Naive thymus-derived CD4-positive, alpha-beta T cell (primary cell): Measurements from ENCODE around the gene MLF2. TPM values are rescaled to one million over a fixed set of nuclear protein-coding genes. Genes with fewer than 3 reads are reported as not detected.

Experiments
- ATAC-seq: fragments of 150-1000 bp; cut with Tn5 transposase; 2 replicates; pipeline ENCODE4 v1.10.0; 2021; ENCODE audit warnings: mild to moderate bottlenecking, moderate library complexity
- CTCF ChIA-PET: fragments of 350-600 bp; sonication (Branson Sonifier 250); formaldehyde crosslinking; loops from one replicate; lab custom pipeline; 2021; ENCODE audit warnings: antibody characterized with exemption; lab: Charles Lee
- POLR2A ChIA-PET: fragments of 350-600 bp; sonication (Branson Sonifier 250); formaldehyde crosslinking; loops from one replicate; lab custom pipeline; 2021; ENCODE audit warnings: antibody characterized with exemption, inconsistent platforms; lab: Charles Lee
- DNase-seq, 9 donors: peaks; one replicate each; pipeline versions ENCODE4 v3.0.0 to v3.0.0-alpha.2; 2020 to 2022; ENCODE audit warnings: mixed read lengths in 1 of 9
- H3K27ac ChIP-seq: one replicate; pipeline ENCODE4 v1.7.0; 2013; ENCODE audit warnings: mild to moderate bottlenecking, low read depth, low read length, moderate library complexity
- H3K27me3 ChIP-seq, 2 donors: one replicate each; pipeline ENCODE4 v1.7.0; 2013; ENCODE audit warnings: low read length in 2 of 2, mild to moderate bottlenecking in 2 of 2, moderate library complexity in 2 of 2; ENCODE audit not compliant: control insufficient read depth in 2 of 2, insufficient read depth in 2 of 2
- H3K36me3 ChIP-seq, 3 experiments: 1 replicate in 2 of 3; 2 replicates in 1 of 3; pipeline ENCODE4 v1.7.0; 2013; ENCODE audit warnings: low read length in 3 of 3, mild to moderate bottlenecking in 3 of 3, moderate library complexity in 1 of 3; ENCODE audit not compliant: insufficient read depth in 3 of 3, control insufficient read depth in 2 of 3
- H3K4me1 ChIP-seq, 2 donors: one replicate each; pipeline ENCODE4 v1.7.0; 2013; ENCODE audit warnings: low read length in 2 of 2, mild to moderate bottlenecking in 2 of 2, moderate library complexity in 1 of 2; ENCODE audit not compliant: control insufficient read depth in 2 of 2, insufficient read depth in 2 of 2
- H3K4me3 ChIP-seq: 2 replicates; pipeline ENCODE4 v1.7.0; 2013; ENCODE audit warnings: mild to moderate bottlenecking, low read length
- H3K9me3 ChIP-seq, 3 experiments: 1 replicate in 2 of 3; 2 replicates in 1 of 3; pipeline ENCODE4 v1.7.0; 2013; ENCODE audit warnings: low read length in 3 of 3; ENCODE audit not compliant: control insufficient read depth in 2 of 3
- H3K27ac Mint-ChIP-seq, 9 donors: one replicate each; pipeline ENCODE4 v1.8.0; 2020 to 2022; ENCODE audit warnings: mixed read lengths in 9 of 9, mild to moderate bottlenecking in 8 of 9, moderate library complexity in 5 of 9, inconsistent platforms in 2 of 9
- H3K27me3 Mint-ChIP-seq, 5 donors: one replicate each; pipeline ENCODE4 v1.8.0; 2021 to 2022; ENCODE audit warnings: mixed read lengths in 5 of 5, mild to moderate bottlenecking in 1 of 5
- H3K36me3 Mint-ChIP-seq, 5 donors: one replicate each; pipeline ENCODE4 v1.8.0; 2020 to 2022; ENCODE audit warnings: mixed read lengths in 5 of 5, mild to moderate bottlenecking in 3 of 5, inconsistent platforms in 1 of 5
- H3K4me1 Mint-ChIP-seq, 7 donors: one replicate each; pipeline ENCODE4 v1.8.0; 2020 to 2022; ENCODE audit warnings: mixed read lengths in 7 of 7, mild to moderate bottlenecking in 3 of 7, inconsistent platforms in 1 of 7
- H3K4me3 Mint-ChIP-seq, 10 donors: one replicate each; pipeline ENCODE4 v1.8.0; 2020 to 2022; ENCODE audit warnings: mild to moderate bottlenecking in 10 of 10, mixed read lengths in 10 of 10, moderate library complexity in 6 of 10, inconsistent platforms in 2 of 10
- H3K9me3 Mint-ChIP-seq, 11 donors: one replicate each; pipeline ENCODE4 v1.8.0; 2020 to 2022; ENCODE audit warnings: mixed read lengths in 11 of 11, mild to moderate bottlenecking in 4 of 11, inconsistent platforms in 1 of 11, moderate library complexity in 1 of 11
- intact Hi-C, 2 donors: fragments of 100-400 bp; cut with micrococcal nuclease; formaldehyde crosslinking; loops; one replicate each; pipeline ENCODE4 v1.15.1; 2023
- polyA plus RNA-seq, 2 donors: library from polyadenylated mRNA; unstranded; fragments of 300-500 nt; fragmentation: Illumina TruSeq; gene quantifications; one replicate each; pipeline ENCODE4 v1.2.3, GENCODE V29; 2021
- total RNA-seq, 6 experiments: library from RNA in 5 of 6; stranded (reverse) in 5 of 6; gene quantifications; 1 replicate in 5 of 6; 2 replicates in 1 of 6; pipeline ENCODE4 v1.2.3 and lab custom pipeline; 2021 to 2026

Gene MLF2
- total and polyA plus RNA-seq, 7 experiments from 2014 or later: 84.6 to 141 (median 119) TPM

DNA sequence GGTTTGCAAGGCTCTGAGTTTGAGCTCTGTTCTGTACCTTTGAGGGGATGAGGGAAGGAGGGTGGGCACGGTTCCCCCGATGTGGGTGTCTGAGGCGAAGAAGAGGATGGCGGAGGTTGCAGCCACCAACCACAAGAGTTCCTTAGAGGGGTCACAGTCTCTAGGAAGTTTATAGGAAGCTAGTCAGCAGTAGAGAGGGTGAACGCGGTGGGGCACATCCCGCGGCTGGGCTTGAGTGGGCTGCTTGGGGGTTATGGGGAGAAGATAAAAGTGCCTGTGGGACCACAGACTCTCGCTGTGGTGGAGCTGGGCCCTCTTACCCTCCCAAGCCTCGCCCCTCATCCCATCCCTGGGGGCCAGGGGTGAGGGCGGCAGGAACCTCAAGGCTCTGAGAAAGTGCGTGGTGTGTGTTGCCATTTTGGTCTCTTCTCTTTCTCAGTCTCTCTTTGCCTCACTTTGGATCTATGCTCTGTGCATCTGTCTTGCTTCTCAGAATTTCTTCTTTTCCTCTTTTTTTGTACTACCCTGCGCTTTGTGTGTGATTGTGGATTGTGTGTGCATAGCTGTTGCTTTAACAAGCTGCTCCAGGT lies 39.1 kb upstream of the MLF2 start:
- H3K36me3 ChIP-seq: peaks cover 0 to 20% (median 13%) of the 10 kb centered on the region in 3 experiments
- Mint-ChIP-seq H3K27ac (peak overlapping the region; percentile 88 to 99 (median 97)), H3K27me3 (no peaks in the 10 kb centered on the region), H3K36me3 (peaks cover 4 to 37% (median 14%) of the 10 kb centered on the region in 5 donors), H3K9me3 (no peaks in the 10 kb centered on the region), H3K4me3 (peak overlapping the region; percentile 85 to 99 (median 96)), H3K4me1 (peaks cover 51 to 82% (median 71%) of the 10 kb centered on the region in 7 donors)
- H3K4me3 ChIP-seq: peak overlapping the region; percentile 87
- H3K27me3 ChIP-seq: no peaks in the 10 kb centered on the region
- ChIA-PET CTCF (interaction anchor here (0.5 to 2.7 kb wide), 9 partner anchors 9 to 123 kb away, joined by 3 to 18 read pairs (median 7); partner anchors contain the start of gene MLF2), POLR2A (interaction anchor here (0.8 to 3.3 kb wide), 18 partner anchors 9 to 189 kb away, joined by 3 to 29 read pairs (median 6); partner anchors contain the start of genes CDCA3, GPR162, LAG3 and MLF2)
- H3K9me3 ChIP-seq: no peaks in the 10 kb centered on the region
- ATAC-seq (peak; percentile 22), DNase-seq (peak in 2 of 9 donors; percentile 22 to 55)
- peak overlapping the region; percentile 86 for H3K27ac ChIP-seq
- H3K4me1 ChIP-seq: peaks cover 0 to 35% of the 10 kb centered on the region in 2 donors
- intact Hi-C loops: loop anchor here (1.0 to 5.0 kb wide), 4 partner anchors 17 to 105 kb away; partner anchors contain the start of gene ZNF384 (in 1 of the 2)

DNA sequence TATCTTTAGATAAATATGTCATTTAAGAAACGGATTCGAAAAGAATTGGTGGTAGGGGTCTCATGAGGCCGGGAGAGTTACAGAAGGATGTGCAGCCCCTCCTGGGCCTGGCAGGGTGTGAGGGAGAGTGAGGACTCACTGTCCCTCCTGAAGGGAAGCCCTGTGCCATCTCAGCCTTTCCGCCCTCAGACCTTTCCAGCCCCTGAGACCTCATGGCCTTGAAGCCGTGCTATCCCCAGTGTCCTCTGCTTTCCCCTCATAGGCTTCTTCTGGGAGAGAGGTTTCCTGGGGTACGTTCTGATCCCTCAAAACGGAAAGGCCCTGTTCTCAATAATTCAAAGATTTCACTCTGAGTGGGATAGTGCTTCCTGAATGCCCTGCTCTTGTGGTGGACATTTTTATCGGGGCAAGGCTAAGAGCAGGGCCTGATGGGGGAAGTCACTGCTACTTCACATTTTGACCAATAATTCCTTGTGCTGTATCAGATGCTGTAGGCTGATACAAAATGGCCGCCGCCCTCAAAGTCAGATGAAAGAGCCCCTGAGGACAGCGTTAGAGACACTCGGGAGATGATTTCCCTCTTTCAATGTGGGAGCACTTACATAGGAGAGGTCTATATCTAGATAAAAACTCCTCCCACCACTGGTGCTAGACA lies 37.7 kb upstream of the MLF2 start:
- DNase-seq (peak in 5 of 9 donors; percentile 46 to 56 (median 49)), ATAC-seq (peak; percentile 36)
- H3K27me3 ChIP-seq: no peaks in the 10 kb centered on the region
- H3K4me3 ChIP-seq: peak overlapping the region; percentile 87
- ChIA-PET POLR2A (interaction anchor here (0.6 to 3.3 kb wide), 17 partner anchors 10 to 187 kb away, joined by 3 to 29 read pairs (median 8); partner anchors contain the start of genes COPS7A, ENO2, GPR162 and MLF2), CTCF (interaction anchor here (1.4 to 2.7 kb wide), 5 partner anchors 10 to 45 kb away, joined by 3 to 15 read pairs (median 8); partner anchors contain the start of gene MLF2)
- no peaks in the 10 kb centered on the region for H3K27me3 Mint-ChIP-seq
- H3K27ac Mint-ChIP-seq: peak overlapping the region; percentile 92 to 99 (median 97)
- peaks cover 0 to 42% of the 10 kb centered on the region in 2 donors for H3K4me1 ChIP-seq
- H3K36me3 ChIP-seq: peaks cover 0 to 6% (median 5%) of the 10 kb centered on the region in 3 experiments
- peak overlapping the region; percentile 86 for H3K27ac ChIP-seq
- no peaks in the 10 kb centered on the region for H3K9me3 ChIP-seq
- H3K9me3 Mint-ChIP-seq: no peaks in the 10 kb centered on the region
- H3K36me3 Mint-ChIP-seq: peaks cover 4 to 27% (median 7%) of the 10 kb centered on the region in 5 donors
- peaks cover 54 to 81% (median 70%) of the 10 kb centered on the region in 7 donors for H3K4me1 Mint-ChIP-seq
- H3K4me3 Mint-ChIP-seq: peak overlapping the region; percentile 85 to 99 (median 96)
- intact Hi-C loops: loop anchor here in 1 of 2 donors (2.0 to 5.0 kb wide), 2 partner anchors 34 to 103 kb away; partner anchors contain the start of gene ZNF384

DNA sequence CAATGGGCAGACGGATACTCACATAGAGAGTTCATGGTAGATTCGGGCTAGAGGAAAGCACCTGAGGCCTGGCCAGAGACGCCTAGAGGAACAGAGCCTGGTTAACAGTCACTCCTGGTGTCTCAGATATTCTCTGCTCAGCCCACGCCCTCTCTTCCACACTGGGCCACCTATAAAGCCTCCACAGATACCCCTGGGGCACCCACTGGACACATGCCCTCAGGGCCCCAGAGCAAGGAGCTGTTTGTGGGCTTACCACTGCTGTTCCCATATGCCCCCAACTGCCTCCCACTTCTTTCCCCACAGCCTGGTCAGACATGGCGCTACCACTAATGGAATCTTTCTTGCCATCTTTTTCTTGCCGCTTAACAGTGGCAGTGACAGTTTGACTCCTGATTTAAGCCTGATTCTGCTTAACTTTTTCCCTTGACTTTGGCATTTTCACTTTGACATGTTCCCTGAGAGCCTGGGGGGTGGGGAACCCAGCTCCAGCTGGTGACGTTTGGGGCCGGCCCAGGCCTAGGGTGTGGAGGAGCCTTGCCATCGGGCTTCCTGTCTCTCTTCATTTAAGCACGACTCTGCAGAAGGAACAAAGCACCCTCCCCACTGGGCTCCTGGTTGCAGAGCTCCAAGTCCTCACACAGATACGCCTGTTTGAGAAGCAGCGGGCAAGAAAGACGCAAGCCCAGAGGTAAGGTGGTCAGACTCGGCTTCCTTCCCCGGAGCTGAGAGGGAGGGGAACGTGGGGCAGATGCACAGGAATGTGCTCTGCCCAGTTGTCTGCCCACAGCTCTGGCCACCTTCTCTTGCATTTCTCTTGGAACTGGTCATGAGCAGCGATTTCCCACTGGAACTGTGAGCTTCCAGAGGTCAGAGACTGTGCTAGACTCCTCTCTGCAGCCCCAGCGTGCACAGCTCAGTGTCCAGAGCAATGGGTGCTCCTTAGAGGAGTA lies 36.3 kb upstream of the MLF2 start, which contains the start of gene CD4:
TSS of gene CD4 (plus strand) at position 557 of the 953 bp plus-strand sequence. CDS start 10,611 bp downstream, outside the sequence.
- peak within 1 kb of the TSS; percentile 86 for H3K27ac ChIP-seq
- H3K4me1 Mint-ChIP-seq: peaks cover 48 to 82% (median 70%) of the 10 kb centered on the region in 7 donors
- POLR2A ChIA-PET: interaction anchor here (0.5 to 2.7 kb wide), 30 partner anchors 9 to 327 kb away, joined by 3 to 23 read pairs (median 4); partner anchors contain the start of genes CDCA3, COPS7A, ENO2 and GPR162
- peaks cover 0 to 47% of the 10 kb centered on the region in 2 donors for H3K4me1 ChIP-seq
- no peaks in the 10 kb centered on the region for H3K9me3 ChIP-seq
- peaks cover 0 to 21% (median 0%) of the 10 kb centered on the region in 5 donors for H3K36me3 Mint-ChIP-seq
- intact Hi-C loops: loop anchor here (1.0 to 2.0 kb wide), 5 partner anchors 10 to 65 kb away; partner anchors contain the start of genes MLF2 (in 2 of the 2), COPS7A (in 1 of the 2), LAG3 (in 1 of the 2) and USP5 (in 1 of the 2)
- no peaks in the 10 kb centered on the region for H3K27me3 Mint-ChIP-seq
- DNase-seq (peak in 8 of 9 donors; percentile 74 to 83 (median 80)), ATAC-seq (peak; percentile 63)
- peak within 1 kb of the TSS; percentile 87 for H3K4me3 ChIP-seq
- peak within 1 kb of the TSS; percentile 92 to 99 (median 97) for H3K27ac Mint-ChIP-seq
- H3K27me3 ChIP-seq: no peaks in the 10 kb centered on the region
- H3K36me3 ChIP-seq: no peaks in the 10 kb centered on the region
- CTCF ChIA-PET: interaction anchor here (0.9 to 3.2 kb wide), 11 partner anchors 8 to 46 kb away, joined by 3 to 15 read pairs (median 6); partner anchors contain the start of genes LAG3, MLF2, P3H3 and PTMS
- no peaks in the 10 kb centered on the region for H3K9me3 Mint-ChIP-seq
- H3K4me3 Mint-ChIP-seq: peak within 1 kb of the TSS; percentile 85 to 99 (median 96)

GRCh38 chr12:6787309-6787708 lies 34.4 kb upstream of the MLF2 start:
- peaks cover 36 to 82% (median 73%) of the 10 kb centered on the region in 7 donors for H3K4me1 Mint-ChIP-seq
- Histone ChIP-seq H3K36me3 (no peaks in the 10 kb centered on the region), H3K4me3 (peak overlapping the region; percentile 4), H3K9me3 (no peaks in the 10 kb centered on the region), H3K27me3 (no peaks in the 10 kb centered on the region), H3K4me1 (peaks cover 0 to 63% of the 10 kb centered on the region in 2 donors), H3K27ac (peak overlapping the region; percentile 88)
- CTCF ChIA-PET: interaction anchor here (0.6 to 3.2 kb wide), 3 partner anchors 21 to 37 kb away, joined by 3 to 12 read pairs (median 6); partner anchors contain the start of gene PTMS
- peak in 1 of 9 donors; percentile 2 for DNase-seq
- peak overlapping the region; percentile 92 to 98 (median 96) for H3K27ac Mint-ChIP-seq
- intact Hi-C loops: no loop called here
- H3K9me3 Mint-ChIP-seq: no peaks in the 10 kb centered on the region
- H3K36me3 Mint-ChIP-seq: peaks cover 0 to 14% (median 0%) of the 10 kb centered on the region in 5 donors
- no peak for ATAC-seq
- H3K4me3 Mint-ChIP-seq: peak overlapping the region in 9 of 10 donors; percentile 67 to 83 (median 76)
- POLR2A ChIA-PET: interaction anchor here (0.6 to 2.3 kb wide), 15 partner anchors 8 to 217 kb away, joined by 3 to 17 read pairs (median 4); partner anchors contain the start of genes C12orf57, LAG3, MLF2 and P3H3
- no peaks in the 10 kb centered on the region for H3K27me3 Mint-ChIP-seq

GRCh38 chr12:6786416-6787094 lies 33.6 kb upstream of the MLF2 start:
- Histone ChIP-seq H3K9me3 (no peaks in the 10 kb centered on the region), H3K27me3 (no peaks in the 10 kb centered on the region), H3K36me3 (no peaks in the 10 kb centered on the region), H3K4me3 (peak overlapping the region; percentile 4), H3K4me1 (peaks cover 0 to 67% of the 10 kb centered on the region in 2 donors), H3K27ac (peak overlapping the region; percentile 88)
- peaks cover 0 to 7% (median 0%) of the 10 kb centered on the region in 5 donors for H3K36me3 Mint-ChIP-seq
- peak overlapping the region; percentile 92 to 98 (median 96) for H3K27ac Mint-ChIP-seq
- ATAC-seq (peak; percentile 85), DNase-seq (peak in 7 of 9 donors; percentile 64 to 89 (median 87))
- H3K9me3 Mint-ChIP-seq: no peaks in the 10 kb centered on the region
- ChIA-PET POLR2A (interaction anchor here (0.6 to 2.3 kb wide), 15 partner anchors 8 to 216 kb away, joined by 3 to 17 read pairs (median 3); partner anchors contain the start of genes C12orf57, LAG3, MLF2 and P3H3), CTCF (interaction anchor here (0.6 to 3.2 kb wide), 4 partner anchors 10 to 38 kb away, joined by 3 to 12 read pairs (median 4); partner anchors contain the start of gene PTMS)
- H3K4me3 Mint-ChIP-seq: peak overlapping the region; percentile 67 to 83 (median 76)
- H3K27me3 Mint-ChIP-seq: no peaks in the 10 kb centered on the region
- intact Hi-C loops: no loop called here
- peaks cover 35 to 79% (median 70%) of the 10 kb centered on the region in 7 donors for H3K4me1 Mint-ChIP-seq
